Adipose tissue (tissue), 3 donors: ENCODE results near the gene PWWP2B. TPM values are rescaled to one million over a fixed set of nuclear protein-coding genes. Genes with fewer than 3 reads are reported as not detected.

Experiments
- H3K27ac ChIP-seq: one replicate; pipeline ENCODE4 v1.5.1; 2013; ENCODE audit warnings: low read depth, low read length
- WGBS, 3 donors: extraction: QIAGEN DNeasy Blood & Tissue Kit; methylation state at CpG; one replicate each; pipeline ENCODE4 v1.1.7; 2013; 5-methylcytosine and 5-hydroxymethylcytosine counted together
- polyA plus RNA-seq, 3 donors: library from polyadenylated mRNA; stranded (reverse); fragments of 200-250 nt; gene quantifications; one replicate each; pipeline ENCODE4 v1.2.3, GENCODE V29; 2013
- donor health status: healthy with polysubstance abuse.
- donor health status: Bipolar disorder and iron deficiency.
- donor health status: healthy.

PWWP2B gene
- polyA plus RNA-seq, 3 donors = 9.2 to 33.1 (median 17.2) TPM

DNA sequence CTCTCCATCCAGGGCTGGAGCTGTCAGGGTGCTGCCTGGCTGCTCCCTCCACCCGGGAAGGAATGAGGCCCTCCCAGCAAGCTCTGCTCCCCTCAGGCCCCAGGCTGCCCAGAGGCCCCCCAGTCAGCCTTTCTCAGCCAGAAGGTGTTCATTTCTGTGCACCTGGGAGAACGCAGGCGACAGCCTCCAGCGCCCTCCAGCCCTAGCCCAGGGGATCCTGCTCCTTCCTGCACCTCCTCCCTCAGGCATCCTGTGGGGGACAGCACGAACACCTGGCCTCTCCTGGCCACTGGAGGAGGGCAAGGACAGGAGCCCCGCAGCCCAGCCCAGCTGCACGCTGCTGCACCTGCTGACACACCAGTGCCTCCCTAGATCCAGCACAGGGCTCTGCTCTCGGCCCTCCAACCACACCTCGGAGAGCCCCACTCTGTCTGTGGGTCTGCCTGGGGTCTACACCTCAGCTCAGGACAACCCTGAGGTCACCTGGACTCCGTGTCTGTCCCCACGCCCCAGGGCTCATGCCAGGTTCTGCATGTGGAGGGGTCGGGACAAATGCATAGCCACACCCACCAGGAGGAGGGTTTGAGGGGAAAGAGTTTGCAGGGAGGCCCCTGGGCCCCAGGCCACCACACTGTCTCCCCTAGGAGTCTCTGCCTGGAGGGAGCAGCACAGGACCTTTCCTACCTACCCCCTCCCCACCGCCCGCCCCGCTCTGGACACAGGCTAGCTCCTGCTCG lies 7.4 kb upstream of the PWWP2B start:
- H3K27ac ChIP-seq = no peak overlapping the region
- WGBS, 3 donors = 45 to 66% (median 66%) methylated on average over 16 of the region's 16 CpGs

DNA sequence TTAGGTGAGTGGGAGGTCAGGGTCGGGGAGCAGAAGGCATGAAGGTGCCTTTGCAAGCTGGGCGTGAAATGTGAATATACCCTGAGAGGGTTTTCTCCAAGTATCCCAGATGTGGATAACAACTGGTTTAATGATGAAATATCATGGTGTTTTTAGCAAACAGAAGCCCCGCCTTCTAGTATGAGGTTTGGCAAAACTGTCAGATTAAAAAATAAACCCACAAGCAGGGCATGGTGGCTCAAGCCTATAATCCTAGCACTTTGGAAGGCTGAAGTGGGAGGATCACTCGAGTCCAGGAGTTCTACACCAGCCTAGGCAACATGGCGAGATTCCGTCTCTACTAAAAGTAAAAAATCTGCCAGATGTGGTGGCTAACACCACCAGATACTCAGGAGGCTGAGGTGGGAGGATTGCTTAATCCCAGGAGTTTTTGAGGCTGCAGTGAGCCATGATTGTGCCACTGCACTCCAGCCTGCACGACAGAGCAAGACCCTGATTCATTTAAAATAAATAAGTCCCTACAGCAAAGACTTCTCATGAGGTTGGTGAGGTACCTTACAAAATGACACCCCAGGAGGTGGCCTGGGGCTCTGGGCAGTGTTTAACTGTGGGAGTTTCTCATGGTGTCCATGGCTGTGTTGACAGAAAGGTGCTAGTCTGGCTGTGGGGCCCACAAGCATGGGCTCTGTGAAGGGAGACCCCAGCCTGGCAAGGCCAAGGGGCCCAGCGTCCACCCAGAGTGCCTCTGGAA lies 6.7 kb upstream of the PWWP2B start:
- H3K27ac ChIP-seq = no peak overlapping the region
- WGBS, 3 donors = 68 to 81% (median 72%) methylated on average over 8 of the region's 8 CpGs

DNA sequence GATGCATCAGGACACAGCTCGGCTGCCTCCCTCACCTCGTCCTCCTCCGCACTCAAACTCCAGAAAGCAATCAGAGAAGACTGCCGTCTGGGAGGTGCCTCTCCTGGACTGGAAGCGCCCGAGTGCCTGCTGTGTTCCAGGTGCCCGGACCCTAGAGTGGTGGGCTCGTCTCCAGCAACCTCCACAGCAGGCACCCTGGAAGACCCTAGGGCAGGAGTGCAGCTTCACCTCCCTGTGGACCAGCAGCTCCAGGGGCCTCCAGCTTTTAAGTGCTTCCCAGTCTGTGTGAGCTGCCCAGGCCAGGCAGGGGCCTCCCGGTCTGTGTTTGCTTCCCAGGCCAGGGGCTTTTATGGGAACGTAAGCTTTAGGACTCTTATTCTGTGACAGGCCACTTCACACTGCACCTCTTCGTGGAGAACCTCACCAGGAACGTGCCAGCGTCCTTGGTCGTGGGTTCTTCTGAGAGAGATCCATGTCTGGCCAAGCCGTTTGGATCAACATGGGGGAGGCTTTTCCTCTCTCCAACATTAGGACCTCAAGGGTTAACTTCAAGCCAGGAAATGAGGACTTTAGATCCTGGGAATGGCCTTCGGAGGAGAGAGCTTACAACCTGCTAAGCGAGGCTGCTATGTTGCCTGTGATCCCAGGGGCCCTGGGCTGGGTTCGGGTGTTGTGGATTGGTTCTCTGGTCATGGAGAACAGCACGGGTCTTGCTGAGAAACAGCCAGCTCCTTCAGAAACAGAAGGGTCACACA lies 5.9 kb upstream of the PWWP2B start:
- 79 to 88% (median 84%) methylated on average over 19 of the region's 19 CpGs for WGBS, 3 donors
- no peak overlapping the region for H3K27ac ChIP-seq

DNA sequence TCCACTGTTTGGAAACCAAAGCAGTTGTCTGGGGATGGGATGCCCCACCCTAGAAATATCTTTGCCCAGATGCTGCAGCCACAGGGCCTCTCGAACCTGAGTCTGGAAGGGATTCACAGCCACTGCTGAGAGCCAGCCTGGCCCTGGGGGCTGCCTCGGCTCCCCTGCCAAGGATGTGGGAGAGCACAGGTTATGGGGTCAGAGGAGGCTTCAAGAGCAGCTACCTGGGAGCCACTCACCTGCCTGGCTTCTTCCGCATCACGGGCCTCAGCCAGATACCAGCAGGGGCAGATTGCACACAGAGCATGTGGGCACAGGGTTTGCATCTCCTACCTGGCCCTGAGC lies 5.4 kb upstream of the PWWP2B start:
- WGBS, 3 donors = 71 to 96% (median 79%) methylated on average over 4 of the region's 4 CpGs
- H3K27ac ChIP-seq = no peak overlapping the region

DNA sequence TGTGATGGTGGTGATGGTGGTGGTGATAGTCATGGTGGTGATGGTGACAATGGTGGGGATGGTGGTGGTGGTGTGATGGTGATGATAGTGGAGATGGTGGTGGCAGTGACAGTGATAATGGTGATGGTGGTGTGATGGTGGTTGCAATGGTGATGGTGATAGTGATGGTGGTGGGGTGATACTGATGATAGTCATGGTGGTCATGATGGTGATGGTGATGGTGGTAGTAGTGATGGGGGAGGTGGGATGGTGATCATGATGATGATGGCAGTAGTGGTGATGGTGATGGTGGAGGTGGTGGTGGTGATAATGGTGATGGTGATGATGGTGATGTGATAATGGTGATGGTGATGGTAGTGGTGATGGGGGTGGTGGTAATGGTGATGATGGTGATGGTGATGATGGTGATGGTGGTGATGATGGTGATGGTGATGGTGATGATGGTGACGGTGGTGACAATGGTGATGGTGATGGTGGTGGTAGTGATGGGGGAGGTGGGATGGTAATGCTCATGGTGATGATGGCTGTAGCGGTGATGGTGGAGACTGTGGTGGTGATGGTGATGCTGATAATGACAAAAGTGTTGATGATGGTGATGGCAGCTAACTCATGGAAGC lies 4.7 kb upstream of the PWWP2B start:
- no peak overlapping the region for H3K27ac ChIP-seq
- whole genome bisulfite sequencing, 3 donors = 95 to 100% (median 100%) methylated on average over 2 of the region's 2 CpGs

DNA sequence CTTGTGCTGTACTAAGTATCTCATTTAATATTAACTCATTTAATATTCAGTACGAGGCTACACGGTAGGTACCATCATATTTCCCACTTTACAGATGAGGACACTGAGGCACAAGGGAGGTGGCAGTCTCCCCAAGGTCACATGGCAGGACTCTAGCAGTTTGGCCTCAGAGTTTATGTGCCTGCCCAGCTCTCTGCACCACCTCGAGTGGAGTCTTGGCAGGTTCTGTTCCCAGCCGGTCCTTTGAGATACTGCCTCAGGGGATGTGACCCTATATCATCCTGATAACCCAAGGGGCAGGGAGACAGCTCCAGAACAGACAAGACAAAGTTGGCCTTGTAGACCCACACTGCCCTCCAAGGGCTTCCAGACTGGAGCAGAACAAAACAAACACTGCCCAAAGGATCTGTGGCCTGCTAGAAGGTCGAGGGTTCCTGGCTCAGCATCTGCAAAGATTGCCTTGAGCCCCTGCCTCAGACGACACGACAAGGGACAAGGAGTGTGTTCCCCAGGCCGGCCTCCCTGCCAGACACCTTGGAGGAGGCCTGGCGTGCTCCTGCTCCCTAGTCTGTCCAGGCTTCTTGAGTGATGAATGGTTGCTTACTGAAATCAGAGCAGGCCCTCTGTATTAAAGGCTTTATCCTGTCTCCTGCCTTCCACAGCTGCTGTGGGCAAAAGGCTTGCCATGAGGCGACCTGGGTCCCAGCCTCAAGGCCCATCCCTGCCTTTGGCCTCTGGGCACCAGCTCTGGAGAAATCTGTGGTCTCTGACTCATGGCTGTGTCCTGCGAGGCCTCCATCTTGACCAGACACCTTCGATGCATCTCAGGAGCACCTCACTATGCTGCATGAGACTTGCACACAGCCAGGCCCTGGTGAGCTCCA lies 3.9 kb upstream of the PWWP2B start:
- H3K27ac ChIP-seq = no peak overlapping the region
- WGBS, 3 donors = 77 to 85% (median 82%) methylated on average over 12 of the region's 12 CpGs

DNA sequence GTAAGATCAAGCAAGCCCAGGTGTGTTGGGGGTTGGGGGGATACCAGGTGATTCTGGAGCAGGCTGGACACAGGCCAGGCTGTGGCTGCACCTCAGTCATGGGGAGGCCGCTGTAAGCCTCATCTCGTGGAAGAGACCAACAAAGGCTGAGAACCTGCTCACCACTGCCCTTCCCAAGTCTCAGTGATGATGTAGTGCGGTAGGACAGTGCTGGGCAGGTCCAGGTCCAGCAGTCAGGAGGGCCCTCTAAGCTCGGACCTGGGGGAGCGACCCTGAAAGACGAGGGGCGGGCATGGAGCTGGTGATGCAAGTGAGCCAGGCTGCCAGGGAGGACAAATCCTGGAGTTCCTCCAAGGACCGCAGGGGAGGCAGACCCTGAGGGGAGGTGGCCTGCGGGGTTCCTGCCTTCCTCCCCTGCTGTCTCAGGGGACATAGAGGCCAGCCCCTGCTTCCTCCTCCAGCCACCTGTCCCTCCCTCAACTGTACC lies 3.3 kb upstream of the PWWP2B start:
- no peak overlapping the region for H3K27ac ChIP-seq
- WGBS, 3 donors = 61 to 77% (median 72%) methylated on average over 9 of the region's 9 CpGs

DNA sequence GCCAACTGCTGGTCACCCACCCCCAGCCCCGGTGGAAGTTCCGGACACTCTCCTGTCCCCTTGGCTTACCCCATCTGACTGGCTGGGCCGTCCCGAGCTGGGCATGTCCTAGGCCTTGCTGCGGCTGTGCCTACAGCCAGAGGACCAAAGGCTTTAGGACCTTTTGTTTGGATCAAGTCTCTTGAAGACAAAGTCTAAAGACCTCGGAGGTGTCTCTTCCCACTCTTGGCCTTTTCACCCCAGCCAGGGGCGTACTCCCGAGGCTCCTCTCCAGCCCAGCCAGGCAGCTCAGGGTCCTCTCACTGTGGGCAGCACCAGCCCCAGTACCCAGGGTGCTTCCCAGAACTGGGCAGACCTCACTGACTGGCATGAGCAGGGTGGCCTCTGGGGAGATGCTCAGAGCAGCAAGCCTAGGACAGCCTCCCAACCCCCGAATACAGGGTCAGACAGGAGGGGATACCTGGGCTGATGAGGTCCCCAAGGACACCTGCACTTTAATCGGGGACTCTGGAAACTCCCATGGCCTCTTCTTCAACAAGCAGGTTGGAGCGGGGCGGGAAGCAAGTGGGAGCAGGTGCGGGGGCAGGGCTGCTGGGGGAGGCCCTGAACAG lies 2.7 kb upstream of the PWWP2B start:
- no peak overlapping the region for H3K27ac ChIP-seq
- 78 to 85% (median 82%) methylated on average over 13 of the region's 13 CpGs for WGBS, 3 donors

DNA sequence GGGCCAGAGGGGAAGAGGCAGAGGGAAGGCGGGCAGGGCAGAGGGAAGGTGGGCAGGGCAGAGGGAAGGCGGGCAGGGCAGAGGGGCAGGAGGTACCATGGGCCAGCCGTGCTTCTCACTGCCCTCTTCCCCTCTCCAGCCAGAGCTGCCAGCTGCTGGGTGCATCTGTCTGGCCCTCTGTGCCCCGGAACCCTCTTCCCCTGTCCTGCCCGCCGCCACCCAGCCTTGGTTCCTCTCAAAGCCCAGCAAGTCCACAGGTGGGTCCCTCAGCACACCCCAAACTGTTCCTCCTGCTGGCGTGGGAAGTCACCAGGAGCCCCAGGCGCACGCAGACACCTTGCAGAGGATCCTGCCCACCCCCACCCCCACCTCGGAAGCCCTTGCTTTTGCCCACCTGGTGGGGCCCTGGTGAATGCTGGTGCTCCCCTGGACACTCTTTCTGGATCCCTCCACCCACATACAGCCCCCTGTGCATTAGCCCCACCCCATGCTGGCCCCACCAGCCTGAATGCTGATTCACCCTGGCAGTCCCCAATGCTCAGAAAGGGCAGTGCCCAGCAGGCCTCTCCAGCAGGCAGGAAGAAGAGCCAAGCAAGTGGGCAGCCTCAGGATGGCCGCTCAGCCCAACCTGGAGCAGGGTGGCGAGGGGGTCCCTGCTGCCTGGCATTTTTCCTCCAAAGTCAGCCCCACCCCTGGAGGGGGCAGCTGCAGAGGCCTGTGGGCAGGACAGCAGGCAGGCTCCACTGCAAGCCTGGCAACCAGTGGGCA lies 1.9 kb upstream of the PWWP2B start:
- WGBS, 3 donors = 63 to 84% (median 68%) methylated on average over 9 to 12 of the region's 12 CpGs

DNA sequence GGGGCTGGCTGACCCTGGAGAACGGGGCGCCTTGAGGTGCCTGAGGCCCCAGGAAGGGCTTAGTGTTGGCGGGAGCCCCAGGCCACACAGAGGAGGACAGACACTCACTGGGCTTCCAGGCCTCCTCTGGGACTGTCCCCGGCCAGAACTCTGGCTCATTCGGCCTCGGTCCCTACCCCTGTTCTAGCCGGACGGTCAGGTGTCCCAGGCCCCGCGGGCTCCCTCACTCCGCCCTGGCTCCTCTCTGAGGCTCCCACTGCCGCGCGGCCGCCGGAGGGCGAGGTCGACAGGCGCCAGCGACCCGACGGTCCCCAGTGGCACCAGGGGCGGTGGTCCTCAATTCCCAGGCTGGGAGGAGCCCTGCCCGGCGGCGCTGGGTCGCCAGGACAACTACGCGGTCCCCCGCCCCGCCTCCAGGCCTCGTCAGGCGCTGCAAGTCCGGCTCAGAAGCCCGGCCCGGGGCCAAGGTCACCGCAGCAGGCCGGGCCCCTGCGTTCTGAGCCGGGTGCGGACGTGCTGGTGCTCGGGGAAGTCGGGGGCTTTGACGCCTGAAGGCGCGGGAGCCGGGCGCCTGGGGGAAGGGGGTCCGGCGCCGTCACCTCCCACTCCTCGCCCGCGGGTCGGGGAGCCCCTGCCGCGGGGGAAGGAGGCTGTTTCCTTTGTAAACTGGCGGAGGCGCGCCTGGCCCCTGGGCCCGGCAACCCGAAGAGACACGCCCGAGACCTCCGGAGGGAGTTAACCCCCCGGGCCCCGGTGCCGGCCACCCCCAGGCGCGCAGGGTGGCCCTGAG lies 1.1 kb upstream of the PWWP2B start:
- peak overlapping the region; percentile 58 for H3K27ac ChIP-seq
- 8 to 12% (median 10%) methylated on average over 46 to 71 of the region's 71 CpGs for WGBS, 3 donors

More for the DNA sequence above, 1.9 kb upstream of the PWWP2B start:
- no peak overlapping the region for H3K27ac ChIP-seq

DNA sequence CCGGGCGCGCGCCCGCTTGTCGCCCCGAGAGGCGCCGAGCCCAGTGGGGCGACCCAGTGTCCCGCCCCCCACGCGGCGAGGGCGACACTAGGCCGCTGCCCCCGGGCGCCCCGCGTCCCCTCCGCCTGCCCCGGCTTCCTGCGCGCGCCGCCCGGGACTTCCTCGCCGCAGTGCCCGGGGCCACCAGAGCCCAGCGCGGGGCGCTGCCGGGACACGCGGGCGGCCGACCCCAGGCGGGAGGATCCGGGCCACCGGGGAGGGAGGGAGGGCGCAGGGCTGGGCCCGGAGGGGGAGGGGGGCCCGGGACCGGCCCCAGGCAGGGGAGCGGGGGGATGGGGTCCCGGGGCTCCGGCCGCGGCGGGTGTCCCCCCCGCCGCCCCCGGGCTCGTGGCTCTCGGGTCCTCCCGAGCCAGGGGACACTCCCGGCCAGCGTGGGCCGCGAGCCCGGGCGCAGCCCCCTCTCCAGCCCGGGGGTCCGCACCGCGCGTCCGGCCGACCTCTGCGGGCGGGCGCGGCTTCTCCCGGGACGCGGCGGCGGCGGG lies 435 bp upstream of the PWWP2B start:
- peak overlapping the region; percentile 58 for H3K27ac ChIP-seq
- WGBS, 3 donors = 0 to 1% (median 1%) methylated on average over 23 to 77 of the region's 80 CpGs

DNA sequence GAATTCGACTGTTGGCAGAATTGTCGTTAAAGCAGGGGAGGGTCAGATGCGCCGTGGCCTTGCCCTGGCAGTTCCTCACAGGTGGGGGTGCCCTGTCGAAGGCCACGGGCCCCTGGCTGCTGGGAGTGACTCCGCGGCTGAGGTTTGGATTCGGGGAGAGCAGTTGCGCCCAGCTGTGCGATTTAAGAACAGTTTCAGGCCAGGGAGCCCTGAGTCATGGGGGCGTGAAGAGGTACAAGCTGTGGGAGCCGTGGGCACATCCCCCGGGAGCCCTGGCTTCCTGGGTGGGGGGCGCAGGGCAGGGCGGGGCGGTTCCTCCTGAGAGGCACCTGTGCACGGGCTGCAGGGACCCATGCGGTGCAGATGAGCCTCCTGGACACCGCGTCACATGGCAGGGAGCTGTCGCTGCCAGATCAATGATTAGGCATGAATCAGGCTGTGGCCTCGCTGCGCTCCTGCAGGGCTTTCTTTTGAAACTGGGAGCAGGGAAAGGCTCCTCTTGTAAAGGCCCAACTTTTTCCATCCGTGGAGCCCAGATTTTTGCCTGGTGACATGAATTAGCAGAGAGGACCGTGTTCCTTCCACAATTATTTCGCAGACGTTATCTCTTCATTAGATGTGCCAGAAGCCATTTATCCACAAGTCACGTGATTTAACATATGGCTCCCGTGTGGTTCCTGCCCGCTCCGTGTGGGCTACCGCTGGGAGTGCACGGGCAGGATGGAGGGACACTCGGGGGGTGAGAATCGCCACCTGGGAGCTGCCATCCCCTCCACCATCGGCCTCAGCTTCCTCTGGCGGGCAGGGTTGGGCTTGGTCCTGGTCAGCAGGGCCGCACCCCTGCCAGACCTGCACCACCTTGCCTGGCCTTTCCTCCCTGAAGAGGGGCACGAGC lies 918 bp downstream of the PWWP2B start:
- 9 to 21% (median 20%) methylated on average over 40 of the region's 40 CpGs for WGBS, 3 donors
- no peak overlapping the region for H3K27ac ChIP-seq

DNA sequence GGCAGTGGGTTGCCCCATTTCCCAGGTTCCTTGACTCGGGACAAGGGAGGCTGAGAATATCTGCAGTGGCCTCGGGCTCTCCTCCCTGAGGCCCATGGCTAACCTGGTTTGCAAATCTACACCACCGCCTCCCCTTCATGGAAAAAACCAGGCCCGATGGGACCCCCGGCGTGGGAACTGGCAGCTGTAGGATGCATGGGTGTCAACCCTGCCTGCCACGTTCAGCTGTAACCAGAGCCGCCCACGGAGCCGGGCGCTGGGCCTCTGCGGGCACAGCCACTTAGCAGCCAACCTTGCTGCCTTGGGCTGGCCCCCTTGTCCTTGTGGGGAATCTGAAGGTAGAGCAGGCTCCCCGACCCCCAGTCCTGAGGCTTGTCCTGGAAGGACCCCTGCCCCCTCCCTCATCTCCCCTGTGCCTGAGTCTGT lies 1.6 kb downstream of the PWWP2B start:
- H3K27ac ChIP-seq = no peak overlapping the region
- WGBS, 3 donors = 51 to 88% (median 82%) methylated on average over 13 of the region's 13 CpGs

DNA sequence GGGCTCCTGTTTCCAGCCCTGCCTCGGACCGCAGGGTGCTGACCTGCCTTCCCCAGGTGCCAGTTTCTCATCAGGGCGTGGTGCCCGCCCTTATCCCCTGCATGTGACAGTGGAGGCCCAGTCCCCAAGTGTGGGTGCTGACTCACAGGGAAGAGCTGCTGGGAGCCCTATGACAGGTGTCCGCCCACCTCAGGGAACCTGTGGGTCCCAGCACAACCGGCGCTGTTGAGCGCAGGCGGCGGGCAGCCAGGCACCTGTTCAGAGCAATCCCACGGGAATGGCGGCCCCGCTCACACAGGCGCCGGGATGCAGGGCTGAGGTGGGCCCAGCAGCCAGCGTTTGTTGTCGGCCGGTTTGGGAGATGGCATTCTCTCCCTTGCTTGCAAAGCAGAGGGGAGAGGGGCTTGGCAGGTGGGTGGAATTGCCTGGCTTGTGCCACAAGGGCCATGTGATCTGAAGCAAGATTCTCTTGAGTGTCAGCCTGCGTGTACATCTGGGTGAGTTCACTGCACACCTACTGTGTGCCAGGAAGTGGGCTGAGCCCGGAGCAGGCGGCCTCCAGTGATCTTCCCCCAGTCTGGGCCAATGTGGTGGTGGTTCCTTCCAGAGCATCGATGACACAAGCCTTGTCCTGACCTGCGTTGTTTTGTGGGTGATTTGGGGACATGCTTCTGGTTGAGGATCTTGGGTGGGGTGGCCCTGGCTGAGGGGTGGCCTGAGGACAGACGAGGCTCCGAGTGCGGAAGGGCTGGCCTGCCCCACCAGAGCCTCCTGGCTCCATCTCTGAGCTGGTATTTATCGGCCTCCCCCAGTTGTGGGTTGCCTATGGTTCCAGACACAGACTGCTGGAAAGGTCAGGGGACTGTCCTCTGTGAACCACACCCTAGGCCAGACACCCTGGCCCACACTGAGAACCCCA lies 2.4 kb downstream of the PWWP2B start:
- WGBS, 3 donors = 41 to 89% (median 84%) methylated on average over 27 of the region's 27 CpGs

More for the DNA sequence above, 2.4 kb downstream of the PWWP2B start:
- H3K27ac ChIP-seq = no peak overlapping the region
